Ovary (tissue), 3 donors: Measurements from ENCODE around the gene TMEM11.

Experiments
- CTCF ChIP-seq, 3 donors: fragments of 450-650 bp in 2 of 3; fragments of 200-600 bp in 1 of 3; IDR thresholded peaks; one replicate each; pipeline versions ENCODE4 v1.5.1 to v1.8.0; 2016 to 2022; ENCODE audit warnings: antibody characterized with exemption in 3 of 3, mild to moderate bottlenecking in 1 of 3
- POLR2A ChIP-seq: fragments of 450-650 bp; IDR thresholded peaks from one replicate; pipeline ENCODE4 v1.6.1; 2017; ENCODE audit warnings: antibody characterized with exemption, mild to moderate bottlenecking, moderate library complexity
- donor health status: DM: no; HTN: no; CAD: no.

GRCh38 chr17:21243516-21244303, 29.7 kb upstream of the TMEM11 start:
- no peak for TF ChIP-seq CTCF (IDR thresholded peaks at IDR 0.05)
- no peak for TF ChIP-seq POLR2A
